Measurements from ENCODE around the gene CTNND2.

The CTNND2 gene

GRCh38 chr5:11372191-11372590 is 532.1 kb downstream of the CTNND2 start:
- Histone ChIP-seq H3K4me3 (ENCODE audit: low read length) (no peak overlapping the region), H2AFZ (ENCODE audit: low read length) (no peak overlapping the region), H4K20me1 (ENCODE audit: insufficient read depth, low read length) (no peaks in the 10 kb centered on the region), H3K79me2 (ENCODE audit: low read length) (no peaks in the 10 kb centered on the region), H3K27ac (ENCODE audit: low read length) (no peak overlapping the region), H3K9me3 (replicated peaks; ENCODE audit: insufficient read depth, low read length) (no peaks in the 10 kb centered on the region), H3K9me2 (replicated peaks; ENCODE audit: insufficient read depth, low read length) (no peaks in the 10 kb centered on the region), H3K36me3 (replicated peaks; ENCODE audit: insufficient read depth, low read length) (no peaks in the 10 kb centered on the region), H3K4me1 (ENCODE audit: low read length) (no peaks in the 10 kb centered on the region), H3F3A (ENCODE audit: insufficient read depth, low read length) (no peaks in the 10 kb centered on the region), H3K27me3 (replicated peaks; ENCODE audit: insufficient read depth, low read length) (no peaks in the 10 kb centered on the region), H3K9ac (ENCODE audit: low read length) (no peak overlapping the region), H3K4me2 (ENCODE audit: low read depth, low read length) (no peak overlapping the region)
- no peak for DNase-seq
- TF ChIP-seq EZH2phosphoT487 (IDR thresholded peaks at IDR 0.05; ENCODE audit: low read length) (no peak), EZH2 (optimal IDR thresholded peaks at IDR 0.05; ENCODE audit: low read depth, low read length) (no peak), CTCF (IDR thresholded peaks at IDR 0.05; ENCODE audit: low read length) (no peak)

DNA sequence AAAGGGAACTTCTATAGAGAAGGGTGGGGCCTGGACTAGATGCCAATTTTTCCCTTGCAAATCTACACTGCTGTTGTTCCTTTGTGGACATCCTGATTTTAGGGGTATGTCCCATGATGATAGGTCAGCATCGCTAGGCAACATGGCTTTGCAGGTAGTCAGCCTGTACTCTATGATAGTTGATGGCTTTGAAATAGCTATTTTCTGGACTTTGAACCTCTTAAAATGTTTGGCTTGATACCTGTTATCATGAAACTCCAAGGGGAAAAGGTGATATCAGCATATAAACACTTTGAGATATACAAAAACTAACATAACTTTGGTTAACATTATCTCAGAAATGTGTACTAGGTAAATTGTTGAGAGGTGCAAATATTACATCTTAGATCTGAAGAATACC is 533.2 kb downstream of the CTNND2 start:
- no peaks in the 10 kb centered on the region for H3K79me2 ChIP-seq (ENCODE audit: low read length)
- no peaks in the 10 kb centered on the region for H3K36me3 ChIP-seq (replicated peaks; ENCODE audit: insufficient read depth, low read length)
- no peak overlapping the region for H3K27ac ChIP-seq (ENCODE audit: low read length)
- H3K4me2 ChIP-seq (ENCODE audit: low read depth, low read length), result no peak overlapping the region
- TF ChIP-seq EZH2 (optimal IDR thresholded peaks at IDR 0.05; ENCODE audit: low read depth, low read length) (no peak), CTCF (IDR thresholded peaks at IDR 0.05; ENCODE audit: low read length) (no peak), EZH2phosphoT487 (IDR thresholded peaks at IDR 0.05; ENCODE audit: low read length) (no peak)
- no peaks in the 10 kb centered on the region for H4K20me1 ChIP-seq (ENCODE audit: insufficient read depth, low read length)
- DNase-seq, result no peak
- H3K9ac ChIP-seq (ENCODE audit: low read length), result no peak overlapping the region
- H3K9me2 ChIP-seq (replicated peaks; ENCODE audit: insufficient read depth, low read length), result no peaks in the 10 kb centered on the region
- H3K4me3 ChIP-seq (ENCODE audit: low read length), result no peak overlapping the region
- H2AFZ ChIP-seq (ENCODE audit: low read length), result no peak overlapping the region
- H3K4me1 ChIP-seq (ENCODE audit: low read length), result no peaks in the 10 kb centered on the region
- H3F3A ChIP-seq (ENCODE audit: insufficient read depth, low read length), result no peaks in the 10 kb centered on the region
- no peaks in the 10 kb centered on the region for H3K27me3 ChIP-seq (replicated peaks; ENCODE audit: insufficient read depth, low read length)
- H3K9me3 ChIP-seq (replicated peaks; ENCODE audit: insufficient read depth, low read length), result no peaks in the 10 kb centered on the region

GRCh38 chr5:11364531-11364930 is 539.7 kb downstream of the CTNND2 start:
- H3K27me3 ChIP-seq (replicated peaks; ENCODE audit: insufficient read depth, low read length), result no peaks in the 10 kb centered on the region
- H3K27ac ChIP-seq (ENCODE audit: low read length), result no peak overlapping the region
- H2AFZ ChIP-seq (ENCODE audit: low read length), result no peak overlapping the region
- no peak overlapping the region for H3K4me3 ChIP-seq (ENCODE audit: low read length)
- no peaks in the 10 kb centered on the region for H3K36me3 ChIP-seq (replicated peaks; ENCODE audit: insufficient read depth, low read length)
- TF ChIP-seq EZH2 (optimal IDR thresholded peaks at IDR 0.05; ENCODE audit: low read depth, low read length), result no peak
- TF ChIP-seq CTCF (IDR thresholded peaks at IDR 0.05; ENCODE audit: low read length), result no peak
- TF ChIP-seq EZH2phosphoT487 (IDR thresholded peaks at IDR 0.05; ENCODE audit: low read length), result no peak
- H3K4me2 ChIP-seq (ENCODE audit: low read depth, low read length), result no peak overlapping the region
- no peak for DNase-seq
- H4K20me1 ChIP-seq (ENCODE audit: insufficient read depth, low read length), result no peaks in the 10 kb centered on the region
- no peaks in the 10 kb centered on the region for H3K9me2 ChIP-seq (replicated peaks; ENCODE audit: insufficient read depth, low read length)
- no peak overlapping the region for H3K9ac ChIP-seq (ENCODE audit: low read length)
- no peaks in the 10 kb centered on the region for H3F3A ChIP-seq (ENCODE audit: insufficient read depth, low read length)
- H3K4me1 ChIP-seq (ENCODE audit: low read length), result no peaks in the 10 kb centered on the region
- no peaks in the 10 kb centered on the region for H3K9me3 ChIP-seq (replicated peaks; ENCODE audit: insufficient read depth, low read length)
- no peaks in the 10 kb centered on the region for H3K79me2 ChIP-seq (ENCODE audit: low read length)
